HG03460 (cell line): Measurements from ENCODE around the gene MGLL.

Experiments used
- ATAC-seq: cut with Tn5 transposase; IDR thresholded peaks from one replicate; pipeline ENCODE4 v1.9.1; 2021; ENCODE audit not compliant: unreplicated experiment

Gene MGLL

GRCh38 chr3:127729556-127730056 lies 92.7 kb downstream of the MGLL start:
- no peak for ATAC-seq

DNA sequence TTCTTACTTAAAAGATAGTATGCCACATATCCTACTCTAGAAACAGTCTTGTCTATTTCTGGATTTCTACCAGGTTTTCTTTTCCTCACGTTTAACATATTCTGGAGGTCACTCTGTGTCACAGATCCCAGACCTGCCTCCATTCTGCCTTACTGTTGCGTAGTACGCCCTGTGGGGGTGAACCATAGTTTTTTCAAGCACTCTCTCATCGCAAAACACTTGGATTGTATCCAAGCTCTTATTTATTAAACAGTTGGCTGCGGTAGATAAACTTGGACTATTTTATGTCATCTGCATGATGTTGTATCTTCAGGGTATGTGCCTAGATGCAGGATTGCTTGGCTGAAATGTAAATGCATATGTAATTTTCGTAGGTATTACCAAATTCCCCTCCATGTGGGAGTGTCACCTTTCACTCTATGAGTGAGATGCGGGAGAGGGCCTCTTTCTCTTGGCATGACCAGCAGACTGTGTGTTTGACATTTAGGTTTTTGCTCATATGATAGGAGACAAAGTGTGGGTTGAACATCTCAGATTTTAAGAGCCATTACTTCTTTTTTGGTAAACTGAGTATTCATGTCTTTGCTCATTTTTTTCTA lies 93.8 kb downstream of the MGLL start:
- no peak for ATAC-seq

DNA sequence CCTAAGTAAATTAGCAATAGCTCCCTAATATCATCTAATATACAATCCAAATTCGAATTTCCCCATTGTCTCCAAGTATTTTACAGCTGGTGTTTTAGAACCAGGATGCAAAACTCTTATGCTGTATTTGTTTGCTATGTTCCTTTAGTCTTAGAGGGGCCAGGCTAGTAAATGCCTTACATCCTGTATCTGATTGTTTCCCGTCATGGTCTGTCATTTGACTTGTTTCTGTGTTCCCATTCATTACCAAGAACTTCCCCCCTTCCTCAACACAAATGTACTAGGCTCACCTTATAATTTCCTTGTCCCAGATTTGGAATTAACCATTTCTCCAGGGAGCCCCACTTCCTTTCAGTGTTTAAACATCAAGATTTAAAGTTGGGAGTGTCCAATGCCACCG lies 95.4 kb downstream of the MGLL start:
- no peak for ATAC-seq

DNA sequence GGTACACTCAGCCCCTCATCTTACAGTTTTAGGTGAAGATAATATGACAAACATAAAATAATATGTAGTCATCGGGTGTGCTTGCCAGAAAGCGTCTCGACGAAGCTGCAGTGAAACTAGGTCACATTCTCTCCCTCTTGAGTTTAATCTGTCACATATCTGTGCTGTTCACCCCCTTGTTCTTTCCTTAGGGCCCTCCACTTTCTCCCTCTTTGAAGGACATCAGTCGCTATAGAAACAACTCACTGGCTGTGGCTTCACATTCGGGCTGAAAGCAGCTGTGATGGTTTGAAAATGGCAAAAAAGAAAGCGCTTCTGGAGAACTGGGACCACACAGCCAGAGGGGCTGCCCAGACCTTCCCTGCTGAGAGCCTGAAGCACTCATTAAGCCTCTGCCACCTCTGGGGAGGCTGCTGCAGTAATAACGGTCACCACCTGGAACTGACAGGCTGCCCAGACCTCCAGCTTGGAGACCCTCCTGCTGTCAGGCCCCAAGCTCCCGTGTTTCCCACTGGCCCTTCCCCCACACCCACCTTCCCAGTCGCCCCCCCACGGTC lies 99.2 kb downstream of the MGLL start:
- ATAC-seq: no peak

DNA sequence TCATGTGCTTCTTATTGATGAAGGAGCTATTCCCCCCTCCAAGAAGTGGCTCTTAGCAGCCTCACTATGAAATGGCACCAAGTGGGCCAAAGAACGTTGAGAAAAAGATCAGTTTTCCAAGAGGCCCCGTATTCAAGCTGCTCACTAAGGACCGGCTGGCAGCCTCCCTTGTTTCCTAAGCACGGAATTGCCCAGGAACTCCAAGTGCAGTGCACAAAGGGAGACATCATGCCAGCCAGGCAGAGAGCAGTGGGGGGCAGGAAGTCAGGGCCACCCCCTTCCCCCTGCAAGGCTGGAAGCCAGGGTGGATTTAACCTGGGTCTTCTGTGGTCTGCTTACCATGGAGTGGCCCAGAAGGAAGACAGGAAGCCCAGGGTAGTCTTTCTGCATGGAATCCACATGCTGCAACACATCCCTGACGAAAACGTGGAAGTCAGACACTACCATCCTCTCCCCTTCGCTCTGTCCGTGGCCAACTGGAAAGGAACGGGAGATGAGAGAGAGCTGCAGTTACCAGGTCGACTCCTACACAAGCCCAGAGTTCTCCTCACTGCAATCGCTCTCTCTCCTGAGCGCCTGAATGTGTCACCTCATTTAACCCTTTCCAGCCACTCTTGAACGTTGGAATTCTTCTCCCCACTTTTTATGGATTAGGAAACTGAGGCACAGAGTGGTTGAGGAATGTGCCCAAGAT lies 100.1 kb downstream of the MGLL start:
- no peak for ATAC-seq

GRCh38 chr3:127720985-127721935 lies 101.1 kb downstream of the MGLL start:
- no peak for ATAC-seq

GRCh38 chr3:127720161-127720823 lies 102.0 kb downstream of the MGLL start:
- ATAC-seq: no peak

- ATAC-seq: no peak
Measured at GRCh38 chr3:127719369-127719768, 102.9 kb downstream of the MGLL start.

DNA sequence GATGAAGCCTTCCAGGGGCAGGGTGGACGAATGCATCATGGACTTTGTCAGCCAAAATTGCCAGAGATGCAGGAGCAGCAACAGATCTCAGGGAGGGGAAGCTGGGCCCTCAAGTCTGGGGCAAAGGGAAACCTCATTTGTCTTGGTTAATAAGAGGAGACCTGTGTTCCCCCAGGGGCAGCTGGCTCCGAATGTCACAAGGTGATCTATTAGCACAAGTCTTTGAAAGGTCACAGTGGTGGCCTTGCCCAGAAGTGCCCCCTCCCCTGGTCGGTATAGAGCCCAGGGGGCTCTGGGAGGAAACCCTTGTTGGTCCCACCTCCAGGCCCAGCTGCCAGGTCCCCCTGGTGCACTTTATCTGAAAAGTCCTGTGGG lies 103.4 kb downstream of the MGLL start:
- ATAC-seq: no peak

DNA sequence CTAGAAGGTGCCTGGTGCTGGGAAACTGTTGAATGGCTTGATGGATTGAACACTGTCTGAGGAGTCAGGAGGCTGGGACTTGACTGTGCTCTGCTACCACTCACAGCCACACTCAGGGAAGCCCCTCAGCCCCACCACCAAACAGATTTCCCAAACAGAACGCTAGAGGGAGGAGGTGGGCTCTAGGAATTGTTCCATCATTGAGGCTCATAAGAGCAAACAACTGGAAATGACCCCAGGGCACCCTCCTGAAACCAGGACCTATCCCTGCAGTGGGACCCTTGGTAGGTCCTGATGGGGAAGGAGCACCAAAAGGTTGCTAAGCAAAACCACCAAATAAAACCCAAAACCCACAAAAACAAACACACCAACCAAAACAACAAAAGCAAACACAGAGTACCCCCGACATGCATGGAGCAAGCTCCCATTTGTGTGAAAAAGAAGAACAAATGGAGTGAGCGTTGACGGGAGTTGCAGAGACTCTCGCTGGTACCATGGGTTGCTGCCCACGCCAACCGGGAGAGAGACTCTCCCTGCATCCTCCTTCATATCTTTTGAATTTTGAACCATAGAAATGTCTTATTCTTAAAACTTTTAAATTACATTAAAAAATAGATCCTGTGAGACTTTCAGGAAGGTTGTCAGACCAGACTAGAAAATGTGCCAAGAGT lies 103.9 kb downstream of the MGLL start:
- ATAC-seq: no peak

- no peak for ATAC-seq
Measured at GRCh38 chr3:127717357-127718244, 104.7 kb downstream of the MGLL start.

GRCh38 chr3:127716384-127716783 lies 105.9 kb downstream of the MGLL start:
- ATAC-seq: no peak

GRCh38 chr3:127715532-127715931 lies 106.8 kb downstream of the MGLL start:
- no peak for ATAC-seq

DNA sequence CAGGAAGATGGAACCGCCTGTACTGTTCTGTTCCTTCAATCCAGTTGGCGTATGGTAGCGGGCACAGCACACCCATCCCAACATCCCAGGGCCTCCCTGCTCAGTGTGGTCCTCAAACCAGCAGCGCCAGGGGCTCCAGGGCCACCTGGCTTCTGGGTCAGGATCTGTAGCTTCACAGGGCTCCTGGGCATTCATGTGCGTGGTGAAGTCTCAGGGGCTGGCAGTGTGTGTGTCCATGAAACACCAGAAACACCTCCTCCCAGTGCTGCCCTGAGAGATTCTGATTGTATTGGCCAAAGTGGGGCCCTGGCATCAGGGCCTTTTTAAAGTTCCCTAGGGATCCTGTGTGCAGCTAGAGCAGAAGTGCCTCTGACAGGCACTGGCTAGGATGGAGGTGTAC lies 107.4 kb downstream of the MGLL start:
- no peak for ATAC-seq

- ATAC-seq: no peak
Measured at GRCh38 chr3:127714125-127714571, 108.2 kb downstream of the MGLL start.

- ATAC-seq: no peak
Measured at GRCh38 chr3:127712881-127713771, 109.2 kb downstream of the MGLL start.

- no peak for ATAC-seq
Measured at GRCh38 chr3:127712461-127712860, 109.9 kb downstream of the MGLL start.

DNA sequence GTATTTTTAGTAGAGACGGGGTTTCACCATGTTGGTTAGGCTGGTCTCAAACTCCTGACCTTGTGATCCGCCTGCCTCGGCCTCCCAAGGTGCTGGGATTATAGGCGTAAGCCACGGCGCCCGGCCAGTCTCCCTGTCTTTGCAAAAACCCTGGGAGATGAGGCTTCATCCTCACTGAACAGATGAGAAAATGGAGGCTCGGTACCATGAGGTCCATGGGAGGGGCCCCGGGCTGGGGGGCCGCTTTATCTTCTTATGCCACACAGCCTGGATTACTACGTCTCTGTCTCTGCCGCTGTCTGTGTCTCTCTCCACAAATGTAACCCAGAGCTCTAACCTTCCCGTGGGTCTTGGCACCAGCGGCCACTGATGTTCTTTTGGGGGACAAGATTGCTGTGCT lies 110.4 kb downstream of the MGLL start:
- no peak for ATAC-seq
